Tibial artery (tissue), 4 donors: ENCODE measurements around the gene CLSTN1.

ENCODE experiments used
- DNase-seq, 2 donors: peaks; one replicate each; pipeline ENCODE4 v3.0.0-alpha.2; 2019
- H3K27ac ChIP-seq, 2 donors: fragments of 200-600 bp; sonication (generic) in 1 of 2; 1 replicate in 1 of 2; 2 replicates in 1 of 2; pipeline ENCODE4 v1.5.1; 2018 to 2019; ENCODE audit warnings: mild to moderate bottlenecking in 1 of 2
- H3K27me3 ChIP-seq, 2 donors: fragments of 200-600 bp; sonication (generic) in 1 of 2; one replicate each; pipeline versions ENCODE4 v1.5.1 to v1.6.0; 2016 to 2019
- H3K36me3 ChIP-seq, 3 donors: fragments of 200-600 bp; sonication (generic) in 2 of 3; one replicate each; pipeline ENCODE4 v1.5.1; 2016 to 2019; ENCODE audit warnings: mild to moderate bottlenecking in 2 of 3
- H3K4me1 ChIP-seq, 4 donors: fragments of 200-600 bp; sonication (generic) in 2 of 4; 1 replicate in 3 of 4; 2 replicates in 1 of 4; pipeline ENCODE4 v1.5.1; 2016 to 2019
- H3K4me3 ChIP-seq, 2 donors: fragments of 200-600 bp; sonication (generic) in 1 of 2; 1 replicate in 1 of 2; 2 replicates in 1 of 2; pipeline ENCODE4 v1.5.1; 2018 to 2019; ENCODE audit warnings: mild to moderate bottlenecking in 2 of 2
- H3K9me3 ChIP-seq, 3 donors: fragments of 200-600 bp; sonication (generic) in 1 of 3; one replicate each; pipeline ENCODE4 v1.5.1; 2016 to 2019
- CTCF ChIP-seq, 2 experiments: fragments of 200-600 bp in 1 of 2; fragments of 450-650 bp in 1 of 2; IDR thresholded peaks; one replicate each; pipeline ENCODE4 v1.5.1; 2017 to 2019; ENCODE audit warnings: antibody characterized with exemption in 2 of 2, mild to moderate bottlenecking in 1 of 2, moderate library complexity in 1 of 2
- intact Hi-C: fragments of 100-400 bp; cut with DNase I; formaldehyde crosslinking; loops from one replicate; pipeline ENCODE4 v1.15.0; 2023; ENCODE audit warnings: low total_unique reads

The CLSTN1 gene

DNA sequence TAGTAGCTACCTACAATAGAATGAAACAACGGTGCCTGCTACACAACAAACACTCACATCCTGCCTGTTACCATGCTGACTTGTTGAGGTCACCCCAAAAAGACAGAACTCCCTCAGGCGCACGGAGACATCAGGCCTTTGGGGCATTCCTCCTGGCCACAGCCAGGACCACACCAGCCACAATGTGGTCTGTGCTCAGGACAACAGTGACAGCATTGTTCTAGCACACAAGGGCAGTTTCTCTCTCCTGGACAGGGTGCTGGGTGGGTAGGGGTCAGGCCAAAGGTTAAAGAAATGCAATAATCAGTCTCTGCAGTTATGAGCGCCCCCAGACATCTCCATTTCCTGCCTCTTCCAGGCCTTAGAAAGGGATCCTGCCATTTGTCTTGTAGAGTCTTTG lies 46.8 kb upstream of the CLSTN1 start:
- no peak for TF ChIP-seq CTCF (IDR thresholded peaks at IDR 0.05)
- DNase-seq, result no peak
- Histone ChIP-seq H3K4me1 (peaks cover 0 to 9% (median 8%) of the 10 kb centered on the region in 4 donors), H3K4me3 (no peak overlapping the region), H3K27me3 (no peaks in the 10 kb centered on the region), H3K9me3 (no peaks in the 10 kb centered on the region), H3K27ac (no peak overlapping the region), H3K36me3 (peaks cover 0 to 47% (median 27%) of the 10 kb centered on the region in 3 donors)
- intact Hi-C loops, result no loop called here

DNA sequence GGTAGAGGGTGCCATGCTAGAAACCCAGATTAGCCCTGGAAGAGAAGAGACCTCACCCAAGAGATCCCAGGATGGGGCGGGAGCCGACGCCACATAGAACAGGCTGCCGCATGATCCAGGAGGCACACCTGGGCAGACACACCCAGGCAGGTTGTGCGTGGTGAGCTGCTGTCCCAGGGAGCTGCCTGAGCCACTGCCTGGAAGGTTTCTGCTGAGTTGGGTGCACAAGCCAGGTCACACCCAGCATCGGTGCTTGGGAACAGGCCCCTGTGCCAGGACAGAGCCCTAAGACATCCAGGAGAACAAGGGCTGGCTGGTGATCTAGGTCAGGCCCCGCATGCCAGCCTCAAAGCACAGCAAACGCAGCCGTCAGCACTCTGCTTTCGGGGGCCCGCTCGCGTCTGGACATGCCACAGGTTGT lies 46.1 kb upstream of the CLSTN1 start:
- peaks cover 0 to 2% (median under 1%) of the 10 kb centered on the region in 4 donors for H3K4me1 ChIP-seq
- peaks cover 0 to 47% (median 27%) of the 10 kb centered on the region in 3 donors for H3K36me3 ChIP-seq
- TF ChIP-seq CTCF (IDR thresholded peaks at IDR 0.05), result no peak

DNA sequence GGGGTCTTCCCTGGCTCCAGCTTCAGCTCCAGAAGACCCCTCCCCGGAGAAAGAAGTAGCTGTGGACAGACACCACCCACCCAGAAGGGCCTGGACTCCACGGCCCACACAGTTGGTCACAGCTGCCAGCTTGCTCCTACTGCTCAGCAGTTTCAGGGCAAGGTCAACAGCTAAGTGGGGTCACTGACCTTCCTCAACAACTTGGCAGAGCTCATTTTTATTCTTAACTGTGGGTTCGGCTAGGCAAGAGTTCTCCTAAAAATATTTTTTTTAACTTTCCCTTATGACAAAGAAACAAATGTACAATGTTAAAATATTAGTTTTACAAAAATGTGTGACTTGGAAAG lies 44.5 kb upstream of the CLSTN1 start:
- no peaks in the 10 kb centered on the region for H3K9me3 ChIP-seq
- H3K27ac ChIP-seq, result no peak overlapping the region
- intact Hi-C loops, result loop anchor here (5.0 to 10.0 kb wide), 2 partner anchors 143 to 241 kb away; no protein-coding TSS in a partner anchor
- H3K4me3 ChIP-seq, result no peak overlapping the region
- peaks cover 0 to 47% (median 32%) of the 10 kb centered on the region in 3 donors for H3K36me3 ChIP-seq
- no peak for TF ChIP-seq CTCF (IDR thresholded peaks at IDR 0.05)
- peaks cover 0 to 7% (median 0%) of the 10 kb centered on the region in 4 donors for H3K4me1 ChIP-seq
- H3K27me3 ChIP-seq, result no peaks in the 10 kb centered on the region
- DNase-seq, result no peak

More for the DNA sequence above, 46.1 kb upstream of the CLSTN1 start:
- no peak overlapping the region for H3K27ac ChIP-seq
- no peak overlapping the region for H3K4me3 ChIP-seq
- intact Hi-C loops, result loop anchor here (5.0 to 10.0 kb wide), 2 partner anchors 145 to 243 kb away; no protein-coding TSS in a partner anchor
- no peaks in the 10 kb centered on the region for H3K9me3 ChIP-seq
- H3K27me3 ChIP-seq, result no peaks in the 10 kb centered on the region
- no peak for DNase-seq

DNA sequence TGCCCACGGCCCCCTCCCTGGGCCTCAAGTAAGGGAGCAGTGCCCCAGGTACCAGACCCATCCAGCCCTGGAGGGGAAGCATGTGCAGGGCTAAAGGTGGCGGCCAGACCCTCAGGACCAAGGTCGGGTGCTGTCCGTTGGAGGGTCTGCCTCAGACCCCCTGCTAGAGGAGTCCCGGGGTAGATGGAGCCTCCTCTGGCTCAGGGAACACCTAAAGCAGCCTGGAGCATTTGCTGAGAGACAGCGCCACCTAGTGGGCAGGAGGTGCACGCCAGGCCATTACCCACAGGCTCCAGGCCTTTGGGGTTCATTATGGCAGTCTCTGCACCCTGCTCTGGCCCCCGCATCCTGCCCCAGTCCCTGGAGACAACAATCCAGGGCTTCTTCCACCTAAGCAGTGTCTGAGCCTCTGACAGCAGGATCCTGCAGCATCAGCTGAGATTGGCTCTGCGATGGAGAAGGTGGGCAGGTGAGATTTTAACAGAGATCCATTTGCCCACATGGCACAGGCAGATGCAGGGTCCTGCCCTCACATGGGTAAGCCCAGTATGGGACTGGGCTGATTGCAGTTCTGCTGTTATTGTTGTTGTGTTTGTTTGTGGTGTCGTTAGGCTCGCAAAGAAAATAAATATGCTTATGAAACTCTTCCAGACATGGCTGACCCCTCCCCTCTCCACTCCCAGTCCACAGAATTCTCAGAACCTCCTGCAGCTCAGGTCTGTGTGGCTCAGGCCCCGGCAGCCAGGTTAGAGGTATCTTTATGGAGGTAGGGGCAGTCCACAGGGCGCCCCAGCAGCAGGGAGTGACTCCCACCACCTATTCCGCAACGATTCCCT lies 43.9 kb upstream of the CLSTN1 start:
- Histone ChIP-seq H3K36me3 (peaks cover 0 to 46% (median 33%) of the 10 kb centered on the region in 3 donors), H3K27ac (no peak overlapping the region), H3K9me3 (no peaks in the 10 kb centered on the region), H3K4me3 (no peak overlapping the region), H3K27me3 (no peaks in the 10 kb centered on the region), H3K4me1 (peaks cover 0 to 7% (median 0%) of the 10 kb centered on the region in 4 donors)
- peak; percentile 96 for TF ChIP-seq CTCF (IDR thresholded peaks at IDR 0.05)
- intact Hi-C loops, result loop anchor here (2.0 to 10.0 kb wide), 3 partner anchors 83 to 240 kb away; no protein-coding TSS in a partner anchor
- peak; percentile 77 to 87 for DNase-seq

GRCh38 chr1:9866836-9867235 lies 43.1 kb upstream of the CLSTN1 start:
- H3K36me3 ChIP-seq, result peaks cover 0 to 40% (median 33%) of the 10 kb centered on the region in 3 donors
- H3K27ac ChIP-seq, result no peak overlapping the region
- intact Hi-C loops, result loop anchor here (2.0 to 10.0 kb wide), 3 partner anchors 82 to 240 kb away; no protein-coding TSS in a partner anchor

More at GRCh38 chr1:9866836-9867235, 43.1 kb upstream of the CLSTN1 start:
- TF ChIP-seq CTCF (IDR thresholded peaks at IDR 0.05), result no peak
- Histone ChIP-seq H3K4me3 (no peak overlapping the region), H3K27me3 (no peaks in the 10 kb centered on the region), H3K9me3 (no peaks in the 10 kb centered on the region), H3K4me1 (peaks cover 0 to 7% (median 0%) of the 10 kb centered on the region in 4 donors)
- no peak for DNase-seq
